Renal cortical epithelial cell (primary cell): ENCODE results near the gene MPZL3. TPM values are rescaled to one million over a fixed set of nuclear protein-coding genes. Genes with fewer than 3 reads are reported as not detected.

Experiments
- DNase-seq: peaks from one replicate; pipeline ENCODE4 v3.0.0-alpha.2; 2011; ENCODE audit warnings: low read depth
- total RNA-seq: library from RNA; depleted of rRNA; stranded (reverse); fragments of >200 nt; gene quantifications from 2 replicates; pipeline ENCODE4 v1.2.3, GENCODE V29; 2014

MPZL3 gene
- total RNA-seq, 1 donor from 2014 or later, result 15.8 TPM

GRCh38 chr11:118232659-118233058, 19.5 kb downstream of the MPZL3 start:
- DNase-seq, result no peak

DNA sequence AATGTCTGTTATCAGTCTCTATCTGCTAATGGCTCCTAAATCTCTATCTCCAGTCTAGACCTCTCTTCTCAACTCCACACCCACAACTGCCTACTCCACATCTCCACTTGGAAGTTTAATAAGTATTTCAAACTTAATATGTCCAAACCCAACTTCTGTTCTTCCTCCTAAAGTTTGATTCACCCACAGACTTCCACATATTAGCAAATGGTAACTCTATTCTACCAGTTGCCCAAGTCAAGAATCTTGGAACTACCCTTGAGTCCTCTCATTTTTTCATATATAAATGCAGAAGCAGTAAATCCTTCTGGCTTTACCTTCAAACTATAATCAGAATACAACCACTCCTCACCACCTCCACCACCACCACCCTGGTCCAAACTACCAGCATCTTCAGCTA, 20.7 kb downstream of the MPZL3 start:
- no peak for DNase-seq

GRCh38 chr11:118230088-118230487, 22.1 kb downstream of the MPZL3 start:
- DNase-seq, result no peak

GRCh38 chr11:118229274-118229847, 22.8 kb downstream of the MPZL3 start:
- DNase-seq, result no peak

DNA sequence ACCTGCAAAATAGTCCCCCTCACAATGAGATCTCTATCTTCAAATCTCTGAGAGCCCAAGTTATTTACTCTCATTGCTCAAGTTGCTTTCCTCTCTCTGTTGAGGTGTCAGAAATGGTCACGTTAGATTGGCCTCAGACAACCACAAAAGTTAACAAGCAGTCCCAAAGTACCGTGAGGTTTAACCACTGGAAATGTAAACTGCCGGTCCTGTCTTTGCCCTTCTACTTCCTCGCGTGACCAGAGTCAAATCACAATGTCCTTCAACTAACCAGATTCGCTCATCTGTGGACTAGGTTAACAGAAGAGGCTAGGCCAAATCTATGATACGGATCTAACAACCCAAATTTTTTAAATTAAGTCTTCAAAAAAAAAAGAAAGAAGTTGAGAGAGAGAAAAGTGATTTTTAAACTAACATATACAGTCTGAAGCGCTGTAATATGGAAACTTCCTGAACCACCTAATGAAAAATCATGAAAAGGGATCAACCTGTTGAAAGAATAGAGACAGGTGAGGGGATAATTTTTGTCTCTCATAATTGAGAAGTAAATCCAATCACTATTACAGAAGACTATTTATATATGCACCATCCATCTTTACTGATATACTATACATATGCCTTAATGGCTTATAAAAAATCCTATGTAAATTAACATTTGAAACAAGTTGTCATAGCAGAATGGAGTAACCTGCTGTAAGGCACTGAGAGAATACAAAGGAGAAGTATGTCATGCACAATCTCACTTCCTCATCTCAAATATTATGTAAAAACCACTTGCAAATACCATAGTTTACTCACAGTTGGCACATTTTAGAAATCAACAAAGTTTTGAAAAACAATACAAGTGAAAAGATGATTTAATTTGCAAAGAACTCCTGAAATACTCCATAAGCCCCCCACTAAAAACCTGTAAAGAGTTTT, 24.0 kb downstream of the MPZL3 start:
- DNase-seq, result no peak

- no peak for DNase-seq
Observed at GRCh38 chr11:118226781-118227180, 25.4 kb downstream of the MPZL3 start.

DNA sequence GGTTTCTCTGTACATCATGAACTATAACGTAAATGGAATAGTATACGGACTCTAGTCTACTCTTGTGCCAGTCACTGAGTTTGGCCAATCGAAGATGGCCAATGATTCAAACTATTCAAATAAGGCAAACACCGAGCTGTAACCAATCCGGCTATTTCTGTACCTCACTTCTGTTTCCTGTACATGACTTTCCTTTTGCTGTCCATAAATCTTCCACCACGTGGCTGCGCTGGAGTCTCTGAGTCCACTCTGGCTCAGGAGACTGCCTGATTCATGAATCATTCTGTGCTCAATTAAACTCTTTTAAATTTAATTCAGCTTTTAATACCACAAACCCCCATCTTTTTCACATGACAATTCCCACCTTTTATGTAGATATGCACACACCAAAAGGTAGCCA, 25.9 kb downstream of the MPZL3 start:
- no peak for DNase-seq

DNA sequence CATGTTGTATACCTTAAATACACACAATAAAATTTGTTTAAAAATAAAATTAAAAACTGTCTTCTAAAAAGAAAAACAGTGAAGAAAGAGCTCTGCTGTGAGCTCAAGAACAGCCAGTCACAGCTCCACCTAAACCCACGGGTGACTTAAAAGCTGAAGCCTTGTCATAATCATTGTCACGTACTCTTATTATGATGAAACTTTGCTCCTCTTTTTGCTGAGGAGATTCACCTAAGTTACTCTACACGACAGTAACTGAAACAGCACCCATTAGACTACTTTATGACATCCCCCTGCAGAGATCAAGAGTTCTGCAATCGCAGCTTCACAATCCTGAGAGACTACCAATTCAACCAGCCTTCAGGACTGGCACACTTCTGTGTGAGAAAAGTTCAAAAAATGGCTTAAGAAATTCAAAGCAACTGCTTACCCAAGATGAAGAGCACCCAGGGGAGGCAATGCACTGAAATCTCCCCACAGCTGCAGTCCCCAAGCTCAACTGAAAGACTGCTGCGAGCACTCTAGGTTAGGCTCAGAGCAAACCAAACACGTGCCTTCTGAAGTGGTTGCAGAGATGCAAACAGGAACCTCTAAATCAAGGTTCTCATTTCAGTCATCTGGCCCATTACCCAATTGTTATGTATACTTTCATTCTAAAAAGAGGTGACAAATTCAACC, 27.5 kb downstream of the MPZL3 start, which contains the start of gene JAML:
Gene JAML (minus strand): TSS at position 501 of the 678 bp plus-strand sequence. CDS start 10,145 bp downstream, outside the sequence.
- no peak for DNase-seq

DNA sequence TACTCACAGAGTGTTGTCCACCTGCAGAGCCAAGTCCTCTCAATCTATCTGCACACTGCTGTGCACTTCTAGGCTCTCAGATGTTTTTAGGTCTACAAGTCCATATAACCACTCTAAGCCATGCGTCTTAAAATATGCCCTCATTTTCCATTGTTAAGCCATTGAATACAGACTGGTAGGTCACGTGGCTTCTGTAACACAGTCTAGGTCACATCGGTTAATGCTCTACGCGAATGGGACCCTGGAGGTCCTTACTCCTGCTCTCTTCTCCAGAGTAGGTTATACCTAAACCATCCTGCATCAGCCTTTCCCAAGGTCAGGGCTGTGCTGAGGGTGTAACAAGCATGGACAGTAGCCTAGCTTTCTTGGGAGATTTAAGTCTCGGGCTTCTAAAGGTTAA, 28.2 kb downstream of the MPZL3 start:
- no peak for DNase-seq

- DNase-seq, result no peak
Observed at GRCh38 chr11:118223570-118223969, 28.6 kb downstream of the MPZL3 start.

DNA sequence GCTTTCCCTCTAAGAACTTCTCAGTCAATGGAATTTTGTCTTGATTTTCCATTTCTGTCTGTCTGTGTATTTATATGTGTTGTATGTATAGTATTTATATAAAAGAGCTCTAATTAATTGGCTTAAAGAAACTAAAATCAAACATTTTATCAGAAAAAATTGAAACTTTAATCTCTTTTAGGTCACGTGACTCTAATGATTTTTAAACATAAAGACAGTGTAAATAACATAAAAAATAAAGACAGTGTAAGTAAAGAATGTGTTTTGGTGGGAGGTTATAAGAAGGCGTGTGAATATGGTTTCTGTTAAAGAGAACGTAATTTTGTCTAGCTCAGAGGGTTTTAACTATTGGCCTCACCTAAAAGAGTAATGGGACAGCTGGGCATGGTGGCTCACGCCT, 29.7 kb downstream of the MPZL3 start:
- no peak for DNase-seq

GRCh38 chr11:118221419-118221818, 30.7 kb downstream of the MPZL3 start:
- no peak for DNase-seq

GRCh38 chr11:118219732-118220131, 32.4 kb downstream of the MPZL3 start:
- DNase-seq, result no peak

DNA sequence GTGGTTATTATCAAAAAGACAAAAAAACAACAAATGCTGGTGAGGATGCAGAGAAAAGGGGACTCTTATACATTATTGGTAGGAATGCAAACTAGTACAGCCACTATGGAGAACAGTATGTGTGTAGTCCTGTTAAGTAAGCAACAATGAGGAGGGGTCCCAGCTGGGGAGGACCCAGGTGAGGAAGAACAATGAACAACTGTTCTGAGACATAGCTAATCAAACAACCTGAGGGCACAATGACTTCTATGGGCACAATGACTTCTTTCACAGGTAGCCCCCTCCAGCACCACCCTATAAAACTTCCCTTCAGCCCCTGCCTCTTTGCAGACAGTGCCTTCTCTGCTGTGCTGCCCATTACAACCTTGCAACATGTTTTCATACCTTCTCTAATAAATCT, 32.9 kb downstream of the MPZL3 start:
- no peak for DNase-seq

- no peak for DNase-seq
Observed at GRCh38 chr11:118217575-118217974, 34.6 kb downstream of the MPZL3 start.

DNA sequence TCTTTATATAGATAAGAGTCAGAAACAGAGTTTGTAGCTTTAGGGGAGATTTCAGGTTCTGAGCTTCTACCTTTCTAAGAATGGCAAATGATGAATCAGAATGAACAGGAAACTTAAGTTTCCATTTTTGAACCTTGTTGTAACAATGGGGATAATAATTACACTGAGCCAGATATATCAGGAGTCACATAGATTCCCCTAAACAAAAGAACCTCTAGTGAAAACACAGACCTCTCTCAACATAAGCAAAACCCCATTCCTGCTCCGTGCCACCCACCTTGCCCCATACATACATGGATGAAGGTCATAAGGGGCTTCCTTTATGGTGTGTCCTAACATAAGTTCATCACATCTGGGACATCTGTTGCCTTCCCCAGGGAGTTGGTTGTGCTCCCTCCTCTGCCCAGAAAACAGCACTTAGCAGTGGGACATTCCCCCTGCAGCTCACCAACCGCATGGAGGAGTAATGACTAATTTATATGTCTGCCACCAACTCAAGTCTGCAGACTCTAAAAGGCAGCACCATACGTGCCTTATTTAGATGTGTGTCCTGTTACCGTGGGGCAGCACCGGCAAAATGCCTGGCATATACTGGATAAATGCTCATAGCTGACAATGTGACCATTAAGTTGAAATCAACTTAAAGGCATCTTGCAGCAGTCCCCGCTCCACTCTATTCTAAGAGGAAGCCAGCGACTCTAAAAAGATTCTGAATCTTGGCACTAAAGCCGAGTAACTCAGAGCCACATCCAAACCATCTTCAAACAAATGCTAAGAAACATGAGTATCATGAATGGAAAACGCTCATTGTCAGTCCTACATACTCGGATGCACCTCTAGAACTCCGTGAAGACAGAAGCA, 35.3 kb downstream of the MPZL3 start:
- no peak for DNase-seq

GRCh38 chr11:118215765-118216164, 36.4 kb downstream of the MPZL3 start:
- no peak for DNase-seq

DNA sequence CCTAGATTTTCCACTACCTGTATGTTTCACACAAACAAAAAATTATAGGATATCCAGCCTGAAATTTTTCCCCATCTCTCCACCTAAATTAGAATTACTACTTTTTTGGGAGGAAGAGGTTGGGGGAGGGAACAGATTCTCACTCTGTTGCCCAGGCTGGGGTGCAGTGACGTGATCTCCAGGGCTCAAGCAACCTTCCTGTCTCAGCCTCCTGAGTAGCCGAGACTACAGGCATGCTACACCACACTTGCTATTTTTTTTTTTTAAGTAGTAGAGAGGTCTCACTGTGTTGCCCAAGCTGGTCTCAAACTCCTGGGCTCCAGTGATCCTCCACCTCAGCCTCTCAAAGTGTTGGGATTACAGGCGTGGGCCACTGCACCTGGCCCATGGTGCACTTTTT, 36.9 kb downstream of the MPZL3 start:
- DNase-seq, result no peak

DNA sequence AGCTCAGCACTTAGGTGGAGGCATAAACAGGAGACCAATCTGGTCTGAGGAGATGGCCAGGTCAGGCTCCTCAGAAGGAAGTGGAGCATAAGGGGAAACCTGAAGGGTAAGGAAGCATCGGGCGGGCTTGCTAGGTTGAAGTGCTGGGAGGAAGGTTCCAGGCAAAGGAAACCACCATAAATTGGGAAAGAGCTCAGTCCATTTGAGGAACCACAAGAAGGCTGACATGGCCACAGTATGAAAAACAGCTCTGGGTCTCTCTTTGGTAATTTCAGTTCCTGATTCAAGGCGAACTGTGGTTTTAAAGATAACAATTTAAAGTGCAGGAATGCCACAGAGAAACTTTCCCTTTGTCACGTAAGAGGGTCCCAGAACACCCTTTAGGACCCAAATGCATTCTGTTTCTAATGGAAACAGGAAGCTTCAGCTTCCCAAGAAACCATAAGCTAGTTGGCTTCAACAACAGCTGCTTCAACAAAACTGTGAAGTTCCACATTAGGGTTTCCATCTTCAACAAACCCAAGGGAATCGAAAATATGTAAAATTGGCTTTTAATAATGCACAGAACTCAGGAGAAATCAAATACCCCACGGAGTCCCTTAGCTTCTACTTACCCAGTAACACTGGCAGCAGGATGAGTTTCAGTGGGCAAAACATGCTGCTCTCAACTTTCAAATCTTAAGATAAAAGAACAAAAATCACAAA, 37.8 kb downstream of the MPZL3 start:
- no peak for DNase-seq

DNA sequence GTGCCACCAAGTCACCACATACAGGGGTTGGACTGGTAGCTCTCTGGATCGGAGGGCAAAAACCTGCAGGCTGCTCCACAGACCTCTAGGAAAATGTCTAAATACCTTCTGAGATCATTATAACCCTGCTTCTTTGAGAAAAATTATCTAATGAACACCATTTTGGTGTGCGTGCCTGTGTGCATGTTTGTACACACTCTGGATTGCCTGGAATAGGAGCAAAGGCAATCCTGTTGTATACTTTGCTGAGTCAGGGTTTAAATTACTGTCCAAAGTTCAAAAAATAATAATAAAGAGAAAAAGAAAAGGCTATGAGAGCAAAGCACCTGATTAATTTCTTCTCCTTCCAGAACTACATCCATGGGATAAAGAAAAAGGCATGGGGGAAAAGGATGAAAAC, 38.4 kb downstream of the MPZL3 start:
- no peak for DNase-seq

GRCh38 chr11:118213201-118213600, 39.0 kb downstream of the MPZL3 start:
- DNase-seq, result no peak
